Activated effector memory CD4-positive, alpha-beta T cell treated with anti-CD3 and anti-CD28 coated beads, Interleukin-2, amount 50 U/mL, for 16 hours (primary cell): ENCODE results near the gene IGF2R.
A peak's percentile ranks its signal among the peaks of the same experiment; 100 is the strongest.
"Not testable (repeated sequence)": the region's sequence is repeated elsewhere in the genome, so short reads cannot be mapped to it uniquely, and the experiment has no call there.

ENCODE experiments used
- DNase-seq: peaks from one replicate; pipeline ENCODE4 v3.0.0-alpha.2; 2020

Gene IGF2R

GRCh38 chr6:160108077-160108476, 139.2 kb downstream of the IGF2R start:
- no peak for DNase-seq

DNA sequence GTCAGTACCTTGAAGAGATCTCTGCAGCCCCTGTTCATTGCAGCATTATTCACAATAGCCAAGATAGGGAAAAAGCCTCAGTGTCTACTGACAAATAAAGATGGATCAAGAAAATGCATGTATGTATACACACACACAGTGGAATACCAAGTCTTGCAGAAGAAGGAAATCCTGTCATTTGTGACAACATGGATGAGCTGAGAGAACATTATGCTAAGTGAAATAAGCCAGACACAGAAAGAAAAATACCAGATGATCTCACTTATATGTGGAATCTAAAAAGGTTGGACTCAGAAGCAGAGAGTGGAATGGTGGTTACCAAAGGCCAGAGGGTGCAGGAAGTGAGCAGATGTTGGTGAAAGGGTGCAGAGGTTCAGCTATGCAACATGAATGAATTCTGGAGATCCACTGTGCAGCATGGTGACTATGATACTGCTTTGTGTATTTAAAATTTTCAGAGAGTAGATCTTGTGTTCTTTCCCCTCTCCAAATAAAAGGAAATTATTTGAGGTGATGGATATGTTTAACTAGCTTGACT, 141.8 kb downstream of the IGF2R start:
- no peak for DNase-seq

DNA sequence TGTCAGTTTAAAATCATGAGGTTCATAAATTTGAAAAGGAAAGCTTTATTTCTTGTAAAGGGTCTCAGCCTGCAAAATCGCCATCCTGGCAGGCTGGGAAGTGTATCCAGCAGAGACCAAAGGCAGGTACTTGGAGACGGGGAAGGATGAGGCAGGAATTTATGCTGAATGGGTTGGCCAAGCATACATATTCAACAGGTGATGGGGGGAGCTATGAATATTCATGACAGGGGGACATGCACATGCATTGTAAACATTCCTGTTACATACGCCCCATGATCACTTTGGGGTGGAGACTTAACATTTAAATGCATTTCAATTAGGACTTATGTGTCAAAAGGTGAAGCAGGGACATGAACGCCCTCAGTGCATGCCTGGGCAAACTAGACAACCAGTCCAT, 142.9 kb downstream of the IGF2R start:
- DNase-seq: no peak

- DNase-seq: no peak
Measured at GRCh38 chr6:160112628-160113299, 143.9 kb downstream of the IGF2R start.

DNA sequence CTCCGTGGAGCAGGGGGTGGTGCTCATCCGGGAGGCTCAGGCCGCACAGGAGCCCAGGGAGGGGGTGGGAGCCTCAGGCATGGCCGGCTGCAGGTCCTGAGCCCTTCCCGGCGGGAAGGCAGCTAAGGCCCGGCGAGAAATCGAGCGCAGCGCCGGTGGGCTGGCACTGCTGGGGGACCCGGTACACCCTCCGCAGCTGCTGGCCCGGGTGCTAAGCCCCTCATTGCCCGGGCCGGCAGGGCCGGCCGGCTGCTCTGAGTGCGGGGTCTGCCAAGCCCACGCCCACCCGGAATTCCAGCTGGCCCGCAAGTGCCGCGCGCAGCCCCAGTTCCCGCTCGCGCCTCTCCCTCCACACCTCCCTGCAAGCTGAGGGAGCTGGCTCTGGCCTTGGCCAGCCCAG, 145.7 kb downstream of the IGF2R start:
- not testable (repeated sequence) for DNase-seq

- no peak for DNase-seq
Measured at GRCh38 chr6:160115421-160115820, 146.5 kb downstream of the IGF2R start.

DNA sequence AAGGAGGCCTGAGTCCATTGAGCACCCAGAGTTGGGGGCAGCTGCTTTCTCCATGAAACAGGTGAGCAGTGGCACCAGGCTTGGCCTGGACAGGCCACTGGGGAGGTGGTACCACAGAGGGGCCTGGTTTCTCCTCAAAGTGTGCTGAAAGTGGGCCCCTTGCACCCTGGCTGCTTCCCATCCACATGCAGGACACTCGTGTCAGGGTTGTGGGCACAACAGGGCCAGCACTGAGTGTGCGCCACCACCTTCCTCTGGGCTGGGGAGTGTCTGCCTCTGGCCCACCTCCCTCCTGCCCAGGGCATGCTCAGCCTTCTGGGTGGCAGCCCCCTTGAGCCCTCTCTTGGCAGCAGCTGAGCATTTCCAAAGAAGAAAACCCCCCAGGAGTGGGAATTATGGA, 147.5 kb downstream of the IGF2R start:
- DNase-seq: no peak

DNA sequence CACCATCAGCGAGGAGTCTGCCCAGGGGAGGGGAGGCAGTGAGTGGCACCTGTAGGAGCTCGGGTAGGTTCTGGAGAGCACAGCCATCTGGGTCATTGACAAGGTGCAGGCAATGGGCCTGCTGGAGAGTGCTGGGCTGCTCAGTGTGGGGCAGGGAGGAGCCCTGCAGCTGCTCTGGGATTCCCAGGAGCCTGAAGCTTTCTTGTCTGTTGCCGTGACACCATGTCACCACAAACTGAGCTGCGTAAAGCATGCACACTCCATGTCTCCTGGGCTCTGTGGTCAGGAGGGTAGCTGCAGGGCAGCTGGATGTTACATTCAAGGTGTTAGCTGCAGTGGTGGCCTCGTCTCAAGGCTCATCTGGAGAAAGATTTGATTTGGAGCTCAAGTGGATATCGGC, 148.3 kb downstream of the IGF2R start:
- DNase-seq: no peak

DNA sequence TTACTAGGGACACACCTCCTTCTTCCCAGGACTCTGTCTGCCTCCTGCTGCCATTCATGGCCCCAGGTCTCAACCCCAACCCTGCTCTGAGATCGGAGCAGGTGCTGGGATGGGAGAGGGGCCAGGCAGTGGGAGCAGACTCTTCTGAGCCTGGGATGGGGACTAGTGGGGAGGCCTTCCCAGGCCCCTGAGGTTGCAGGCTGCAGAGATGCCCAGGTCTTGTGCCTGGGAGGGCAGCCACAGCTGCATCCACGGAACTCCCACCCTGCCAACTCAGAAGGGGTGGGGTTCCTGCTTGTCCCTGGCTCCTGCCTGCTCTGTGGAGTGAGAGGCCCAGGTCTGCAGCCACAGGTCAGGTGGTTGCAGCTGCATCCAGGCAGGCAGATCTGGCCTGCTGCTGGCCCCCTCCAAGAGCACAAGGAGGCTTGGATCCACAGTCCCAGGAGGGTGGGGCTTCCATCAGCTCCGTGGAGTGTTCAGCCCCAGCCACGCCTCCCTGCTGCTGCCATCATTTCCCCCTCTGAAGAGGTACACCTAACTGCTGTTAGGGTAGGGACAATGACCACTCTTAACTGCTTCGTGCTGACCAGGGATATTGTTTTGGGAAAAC, 149.8 kb downstream of the IGF2R start:
- DNase-seq: no peak

- no peak for DNase-seq
Measured at GRCh38 chr6:160120087-160120486, 151.2 kb downstream of the IGF2R start.

DNA sequence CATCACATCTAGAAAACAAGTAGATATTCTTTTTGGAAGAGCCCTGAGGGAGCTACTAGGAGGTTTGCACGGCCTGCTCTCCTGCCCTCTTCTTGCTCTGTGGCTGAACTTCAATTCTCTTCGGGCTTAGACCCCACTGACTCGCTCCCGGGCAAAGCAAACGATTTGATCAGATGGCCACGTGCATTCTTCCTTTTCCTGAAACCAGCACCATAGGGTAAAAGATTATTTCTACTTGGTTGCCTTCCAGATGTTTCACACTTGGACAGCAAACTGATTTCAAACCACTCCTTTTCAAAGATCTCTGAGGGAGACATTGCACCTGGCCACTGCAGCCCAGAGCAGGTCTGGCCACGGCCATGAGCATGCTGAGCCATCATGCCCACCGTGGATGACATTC, 152.7 kb downstream of the IGF2R start, which contains the start of gene SLC22A1:
TSS of gene SLC22A1 (plus strand) at position 258 of the 400 bp plus-strand sequence. CDS start at position 379, 121 bp downstream.
- DNase-seq: no peak

DNA sequence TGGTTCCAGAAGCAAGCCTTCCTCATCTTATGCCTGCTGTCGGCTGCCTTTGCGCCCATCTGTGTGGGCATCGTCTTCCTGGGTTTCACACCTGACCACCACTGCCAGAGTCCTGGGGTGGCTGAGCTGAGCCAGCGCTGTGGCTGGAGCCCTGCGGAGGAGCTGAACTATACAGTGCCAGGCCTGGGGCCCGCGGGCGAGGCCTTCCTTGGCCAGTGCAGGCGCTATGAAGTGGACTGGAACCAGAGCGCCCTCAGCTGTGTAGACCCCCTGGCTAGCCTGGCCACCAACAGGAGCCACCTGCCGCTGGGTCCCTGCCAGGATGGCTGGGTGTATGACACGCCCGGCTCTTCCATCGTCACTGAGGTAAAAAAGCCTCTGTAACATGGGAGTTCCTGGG, 153.1 kb downstream of the IGF2R start:
- peak; percentile 53 for DNase-seq

DNA sequence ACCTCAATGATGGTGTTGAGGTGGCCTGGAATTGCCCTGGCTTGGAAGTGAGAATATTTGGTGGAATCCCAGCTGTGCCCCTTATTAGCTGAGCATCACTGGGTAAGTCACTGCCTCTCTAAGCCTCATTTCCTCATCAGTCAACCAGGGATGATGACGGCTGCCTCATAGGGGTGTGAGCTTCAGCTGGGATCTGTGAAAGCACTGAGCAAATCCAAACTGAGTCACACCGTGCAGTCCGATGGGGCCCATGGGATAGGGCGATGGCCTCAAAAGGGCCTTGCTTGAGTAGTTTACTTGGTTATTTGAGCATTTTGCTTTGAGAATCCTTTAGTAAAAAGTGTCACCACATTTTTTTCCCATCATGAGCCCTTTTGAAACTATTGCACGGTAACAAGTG, 153.9 kb downstream of the IGF2R start:
- DNase-seq: peak; percentile 13

DNA sequence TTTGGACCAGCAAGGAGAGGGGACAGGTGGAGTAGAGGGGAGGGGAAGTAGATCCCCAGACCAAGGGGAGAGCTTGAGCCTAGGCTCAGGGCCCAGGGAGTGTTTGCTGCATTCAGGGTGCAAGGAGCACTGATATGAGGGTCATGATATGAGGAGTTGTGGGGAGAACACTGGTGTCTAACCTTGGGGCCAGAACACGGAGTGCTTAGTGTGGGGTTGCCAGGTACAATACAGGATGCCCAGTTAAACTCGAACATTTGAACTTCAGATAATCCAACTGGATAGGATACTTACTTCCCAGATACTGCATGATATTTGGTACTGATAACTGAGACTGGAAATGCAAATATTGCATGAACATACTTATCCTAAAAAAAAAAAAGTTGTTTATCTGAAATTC, 155.1 kb downstream of the IGF2R start:
- DNase-seq: peak; percentile 13

- DNase-seq: peak; percentile 22
Measured at GRCh38 chr6:160124605-160125004, 155.7 kb downstream of the IGF2R start.

DNA sequence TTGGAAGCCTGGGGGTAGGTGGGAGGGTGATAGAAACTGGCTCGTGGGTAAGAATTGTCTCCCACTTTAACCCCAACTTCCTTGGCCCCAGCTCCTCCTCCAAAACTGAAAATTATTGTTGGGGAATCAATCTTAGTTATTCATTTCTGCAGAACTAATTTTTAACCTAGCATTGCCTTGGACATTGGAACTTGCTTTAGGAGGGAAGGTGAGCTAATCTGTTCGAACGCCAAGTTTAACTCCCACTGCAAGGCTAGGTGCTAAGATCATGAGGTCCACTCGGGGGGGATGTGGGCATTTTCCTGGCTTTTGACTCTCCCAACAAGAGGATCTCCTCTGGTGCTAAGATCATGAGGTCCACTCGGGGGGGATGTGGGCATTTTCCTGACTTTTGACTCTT, 156.2 kb downstream of the IGF2R start:
- not testable (repeated sequence) for DNase-seq

GRCh38 chr6:160127270-160128124, 158.6 kb downstream of the IGF2R start:
- DNase-seq: peak; percentile 31

DNA sequence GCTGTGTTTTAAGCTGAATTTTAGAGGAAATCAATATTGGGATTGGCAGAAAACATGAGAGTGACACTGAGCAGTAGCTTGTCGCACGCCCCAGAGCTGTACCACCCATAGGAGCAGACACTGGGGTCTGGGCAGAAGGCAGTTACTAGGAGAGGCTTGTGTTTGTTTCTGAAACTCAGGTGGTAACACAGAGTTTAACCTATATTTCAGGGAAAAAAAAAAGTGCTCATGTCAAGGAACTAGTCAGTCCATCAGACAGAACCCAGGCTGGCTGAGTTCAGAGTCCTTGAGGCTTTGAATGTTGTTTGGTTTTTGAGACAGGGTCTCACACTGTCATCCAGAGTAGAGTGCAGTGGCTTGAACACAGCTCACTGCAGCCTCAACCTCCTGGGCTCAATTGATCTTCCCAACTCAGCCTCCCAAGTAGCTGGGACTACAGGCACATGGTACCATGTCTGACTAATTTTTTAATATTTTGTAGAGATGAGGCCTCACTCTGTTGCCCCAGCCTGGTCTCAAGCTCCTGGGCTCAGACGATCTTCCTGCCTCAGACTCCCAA, 159.3 kb downstream of the IGF2R start:
- no peak for DNase-seq

DNA sequence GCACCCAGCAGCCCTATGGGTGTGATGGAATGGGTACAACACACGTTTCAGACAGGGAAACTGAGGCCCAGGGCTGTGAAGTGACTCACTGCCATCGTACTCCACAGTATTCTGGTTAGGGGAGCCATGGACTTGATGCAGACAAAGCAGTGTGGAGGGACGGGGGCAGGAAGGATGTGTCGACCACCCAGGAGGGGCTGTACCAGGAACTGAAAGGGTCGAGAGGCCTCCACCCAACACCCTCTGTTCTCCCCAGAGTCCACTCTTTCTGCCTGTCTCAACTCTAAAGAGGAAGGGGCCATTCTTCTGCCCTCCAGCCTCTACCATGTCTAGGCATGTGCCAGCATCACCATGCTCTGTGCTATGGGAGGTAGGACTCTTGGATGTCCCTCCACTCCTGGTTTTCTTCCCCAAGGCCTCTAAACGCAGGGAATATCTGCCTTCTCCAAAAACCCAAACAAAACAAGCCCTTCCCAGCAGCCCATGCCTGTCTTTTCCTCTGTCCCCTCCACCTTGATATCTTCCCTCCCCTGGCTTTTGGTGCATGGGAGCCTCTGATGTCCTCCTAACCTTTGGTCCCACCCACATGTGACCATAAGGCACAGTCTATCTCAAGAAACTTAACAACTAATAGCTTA, 160.1 kb downstream of the IGF2R start:
- DNase-seq: peak; percentile 30

DNA sequence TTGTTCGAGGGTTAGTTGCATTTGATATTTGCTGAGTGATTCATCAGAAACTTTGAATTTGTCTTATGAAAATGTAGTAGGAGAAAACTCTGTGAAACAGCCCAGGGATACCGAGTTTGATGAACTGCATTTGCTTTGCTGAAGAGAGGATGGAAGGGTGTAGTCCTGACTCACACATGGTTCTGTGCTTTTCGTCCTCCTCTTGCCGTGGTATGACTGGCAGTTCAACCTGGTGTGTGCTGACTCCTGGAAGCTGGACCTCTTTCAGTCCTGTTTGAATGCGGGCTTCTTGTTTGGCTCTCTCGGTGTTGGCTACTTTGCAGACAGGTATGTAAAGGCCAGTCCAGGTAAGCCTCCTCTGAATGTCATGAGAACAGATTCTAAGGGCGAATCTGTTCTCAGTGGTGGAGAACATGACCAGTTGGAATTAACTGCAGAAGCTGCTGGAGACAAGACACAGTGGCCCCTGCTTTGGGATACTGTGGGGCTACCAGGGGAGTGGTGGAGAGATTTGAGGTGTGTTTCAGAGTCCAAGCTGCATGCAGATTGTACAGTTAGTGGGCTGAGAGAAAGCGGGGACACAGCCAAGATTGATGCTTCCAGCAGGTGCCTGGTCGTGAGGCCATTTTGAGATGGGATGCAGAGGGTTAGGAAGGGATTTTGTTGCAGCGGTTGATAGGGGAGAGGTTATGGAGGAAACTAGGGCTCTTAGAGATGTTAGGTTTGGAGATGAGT, 161.2 kb downstream of the IGF2R start:
- DNase-seq: peak; percentile 8

DNA sequence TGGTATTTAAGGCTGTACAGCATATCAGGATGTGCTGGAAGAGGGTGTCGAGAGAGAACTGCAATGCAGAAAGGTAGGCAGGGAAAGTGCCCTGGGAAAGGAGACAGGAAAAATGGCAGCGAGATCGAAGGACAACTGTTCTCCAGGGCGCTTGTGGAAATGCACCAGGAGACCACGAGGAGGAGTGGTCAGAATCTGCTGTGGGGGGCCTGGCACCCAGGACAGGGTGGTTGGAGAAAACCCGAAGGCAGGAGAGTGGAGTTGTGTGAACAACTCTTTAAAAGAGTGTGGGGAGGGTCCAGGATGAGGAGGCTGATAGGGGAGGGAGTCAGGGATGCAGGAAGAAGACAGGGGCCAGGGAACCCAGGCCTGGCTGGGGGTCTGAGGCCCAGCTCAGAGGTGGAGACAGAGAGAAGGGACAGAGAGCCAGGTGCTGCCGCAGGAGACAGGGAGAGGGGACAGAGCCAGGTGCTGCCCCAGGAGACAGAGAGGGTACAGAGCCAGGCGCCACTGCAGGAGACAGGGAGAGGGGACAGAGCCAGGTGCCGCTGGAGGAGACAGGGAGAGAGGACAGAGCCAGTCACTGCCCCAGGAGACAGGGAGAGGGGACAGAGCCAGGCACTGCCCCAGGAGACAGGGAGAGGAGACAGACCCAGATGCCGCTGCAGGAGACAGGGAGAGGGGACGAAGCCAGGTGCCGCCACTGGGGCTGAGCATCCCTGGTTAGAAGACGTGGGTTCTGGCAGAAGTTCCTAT, 162.0 kb downstream of the IGF2R start:
- no peak for DNase-seq
